ENCODE data around the gene LHX8.
A peak's percentile ranks its signal among the peaks of the same experiment; 100 is the strongest.

LHX8 gene

GRCh38 chr1:75132812-75133619 is 1.2 kb upstream of the LHX8 start:
- DNase-seq (ENCODE audit: low read depth) = no peak
- no peak overlapping the region for H3K4me3 ChIP-seq (ENCODE audit: low read length)
- TF ChIP-seq, protein P1, sequence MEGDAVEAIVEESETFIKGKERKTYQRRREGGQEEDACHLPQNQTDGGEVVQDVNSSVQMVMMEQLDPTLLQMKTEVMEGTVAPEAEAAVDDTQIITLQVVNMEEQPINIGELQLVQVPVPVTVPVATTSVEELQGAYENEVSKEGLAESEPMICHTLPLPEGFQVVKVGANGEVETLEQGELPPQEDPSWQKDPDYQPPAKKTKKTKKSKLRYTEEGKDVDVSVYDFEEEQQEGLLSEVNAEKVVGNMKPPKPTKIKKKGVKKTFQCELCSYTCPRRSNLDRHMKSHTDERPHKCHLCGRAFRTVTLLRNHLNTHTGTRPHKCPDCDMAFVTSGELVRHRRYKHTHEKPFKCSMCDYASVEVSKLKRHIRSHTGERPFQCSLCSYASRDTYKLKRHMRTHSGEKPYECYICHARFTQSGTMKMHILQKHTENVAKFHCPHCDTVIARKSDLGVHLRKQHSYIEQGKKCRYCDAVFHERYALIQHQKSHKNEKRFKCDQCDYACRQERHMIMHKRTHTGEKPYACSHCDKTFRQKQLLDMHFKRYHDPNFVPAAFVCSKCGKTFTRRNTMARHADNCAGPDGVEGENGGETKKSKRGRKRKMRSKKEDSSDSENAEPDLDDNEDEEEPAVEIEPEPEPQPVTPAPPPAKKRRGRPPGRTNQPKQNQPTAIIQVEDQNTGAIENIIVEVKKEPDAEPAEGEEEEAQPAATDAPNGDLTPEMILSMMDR (IDR thresholded peaks at IDR 0.05; ENCODE audit: insufficient read depth, low read depth, low read length, missing control alignments) = no peak

- TF ChIP-seq, protein P1 (IDR thresholded peaks at IDR 0.05; ENCODE audit: insufficient read depth, low read depth, low read length, missing control alignments) = no peak
- no peak overlapping the region for H3K4me3 ChIP-seq (ENCODE audit: low read length)
- DNase-seq (ENCODE audit: low read depth) = no peak
Observed at GRCh38 chr1:75134647-75135572, 722 bp downstream of the LHX8 start.

GRCh38 chr1:75135573-75136194 is 1.5 kb downstream of the LHX8 start:
- no peak for DNase-seq (ENCODE audit: low read depth)
- TF ChIP-seq, protein P1 (IDR thresholded peaks at IDR 0.05; ENCODE audit: insufficient read depth, low read depth, low read length, missing control alignments) = no peak
- no peak overlapping the region for H3K4me3 ChIP-seq (ENCODE audit: low read length)

DNA sequence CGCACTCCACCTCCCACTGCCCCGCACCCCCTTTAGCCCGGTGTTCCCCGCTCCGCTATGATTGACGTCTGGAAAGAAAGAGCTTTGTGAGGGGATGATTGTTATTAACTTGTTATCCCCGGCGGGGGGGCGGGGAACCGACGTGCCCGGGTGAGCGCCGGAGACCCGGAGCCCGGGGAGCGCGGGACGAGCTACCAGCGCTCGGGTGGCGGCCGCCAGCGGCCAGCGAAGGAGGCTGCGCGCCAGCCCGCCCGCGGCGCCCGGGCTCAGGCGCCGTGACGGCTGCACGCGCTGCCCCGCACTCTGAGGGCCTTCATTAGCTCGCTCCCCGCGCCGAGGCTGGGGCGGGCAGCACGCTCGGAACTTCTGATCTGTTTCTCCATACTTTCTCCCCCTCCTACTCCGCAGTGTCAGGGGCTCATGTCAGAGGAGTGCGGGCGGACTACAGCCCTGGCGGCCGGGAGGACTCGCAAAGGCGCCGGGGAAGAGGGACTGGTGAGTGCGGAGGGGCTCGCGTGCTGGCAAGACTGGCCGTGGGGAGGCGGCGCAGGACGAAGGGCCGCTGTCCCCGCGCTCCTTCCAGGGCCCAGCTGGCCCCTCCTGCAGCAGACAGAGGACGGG is 2.1 kb downstream of the LHX8 start:
- H3K4me3 ChIP-seq (ENCODE audit: low read length) = no peak overlapping the region
- DNase-seq (ENCODE audit: low read depth) = no peak
- TF ChIP-seq, protein P1 (IDR thresholded peaks at IDR 0.05; ENCODE audit: insufficient read depth, low read depth, low read length, missing control alignments) = no peak

- peak; percentile 55 for DNase-seq (ENCODE audit: low read depth)
- H3K4me3 ChIP-seq (ENCODE audit: low read length) = no peak overlapping the region
Observed at GRCh38 chr1:75136921-75137641, 2.9 kb downstream of the LHX8 start.

More at GRCh38 chr1:75136921-75137641, 2.9 kb downstream of the LHX8 start:
- TF ChIP-seq, protein P1 (IDR thresholded peaks at IDR 0.05; ENCODE audit: insufficient read depth, low read depth, low read length, missing control alignments) = no peak
